GM12892 (cell line): Measurements from ENCODE around the gene ANKH.

ENCODE experiments used
- POLR2AphosphoS5 ChIP-seq: IDR thresholded peaks from 2 replicates; pipeline ENCODE4 v1.6.1; 2011; ENCODE audit warnings: low read depth, low read length, control low read depth
- TAF1 ChIP-seq: IDR thresholded peaks from 2 replicates; pipeline ENCODE4 v1.6.1; 2011; ENCODE audit warnings: low read depth, mild to moderate bottlenecking, control low read depth, low read length, borderline replicate concordance

DNA sequence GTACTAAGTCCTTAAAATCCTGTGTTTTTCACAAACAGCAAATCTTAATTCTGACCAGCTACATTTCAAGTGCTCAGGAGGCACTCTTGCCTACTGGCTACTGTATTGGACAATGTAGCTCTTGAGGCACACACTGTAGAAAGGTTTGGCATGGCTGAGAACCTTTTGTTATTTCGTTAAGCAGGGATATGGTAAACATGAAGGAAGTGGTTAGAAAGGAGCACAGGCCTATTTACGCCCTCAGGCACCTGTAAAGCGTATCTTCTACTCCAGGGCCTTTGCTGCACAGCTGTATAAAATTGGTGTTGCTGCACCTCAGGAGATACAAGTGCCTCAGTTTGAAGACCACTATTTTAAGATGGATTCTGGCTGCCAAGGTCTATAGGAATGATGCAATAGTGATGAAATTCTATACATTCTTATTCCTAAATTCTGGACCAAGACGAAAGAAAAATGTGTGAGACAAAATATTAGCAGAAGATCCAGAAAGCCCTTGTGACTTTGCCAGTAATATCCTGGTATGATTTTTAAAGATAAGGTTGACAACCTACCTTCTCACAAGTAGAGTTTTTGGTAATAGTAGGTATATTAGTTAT is 216.3 kb downstream of the ANKH start:
- TF ChIP-seq TAF1 (no peak), POLR2AphosphoS5 (no peak)
